ENCODE results near the gene FSHR. TPM values are rescaled to one million over a fixed set of nuclear protein-coding genes. Genes with fewer than 3 reads are reported as not detected.

FSHR gene
- total and polyA plus RNA-seq, 2 experiments from 2014 or later, result not detected

DNA sequence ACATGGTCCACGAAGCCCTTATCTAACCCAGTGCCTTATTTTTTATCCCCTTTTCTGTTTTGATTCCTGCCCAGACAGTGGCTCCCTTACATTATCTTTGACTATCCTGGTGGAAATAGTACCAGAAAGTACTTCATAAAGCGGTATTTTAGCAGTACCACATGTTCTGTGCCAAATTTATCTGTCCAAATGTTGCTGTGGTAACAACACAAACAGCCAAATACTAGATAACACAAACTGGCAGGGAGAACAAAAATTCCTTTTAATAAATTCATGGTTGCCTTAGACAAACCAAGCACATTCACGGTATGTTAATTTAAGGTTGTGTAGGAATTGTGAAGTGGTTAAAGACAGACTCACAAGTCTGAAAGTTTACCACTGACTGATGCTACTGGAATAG is 210.9 kb downstream of the FSHR start (continued):
- TF ChIP-seq, protein P1, sequence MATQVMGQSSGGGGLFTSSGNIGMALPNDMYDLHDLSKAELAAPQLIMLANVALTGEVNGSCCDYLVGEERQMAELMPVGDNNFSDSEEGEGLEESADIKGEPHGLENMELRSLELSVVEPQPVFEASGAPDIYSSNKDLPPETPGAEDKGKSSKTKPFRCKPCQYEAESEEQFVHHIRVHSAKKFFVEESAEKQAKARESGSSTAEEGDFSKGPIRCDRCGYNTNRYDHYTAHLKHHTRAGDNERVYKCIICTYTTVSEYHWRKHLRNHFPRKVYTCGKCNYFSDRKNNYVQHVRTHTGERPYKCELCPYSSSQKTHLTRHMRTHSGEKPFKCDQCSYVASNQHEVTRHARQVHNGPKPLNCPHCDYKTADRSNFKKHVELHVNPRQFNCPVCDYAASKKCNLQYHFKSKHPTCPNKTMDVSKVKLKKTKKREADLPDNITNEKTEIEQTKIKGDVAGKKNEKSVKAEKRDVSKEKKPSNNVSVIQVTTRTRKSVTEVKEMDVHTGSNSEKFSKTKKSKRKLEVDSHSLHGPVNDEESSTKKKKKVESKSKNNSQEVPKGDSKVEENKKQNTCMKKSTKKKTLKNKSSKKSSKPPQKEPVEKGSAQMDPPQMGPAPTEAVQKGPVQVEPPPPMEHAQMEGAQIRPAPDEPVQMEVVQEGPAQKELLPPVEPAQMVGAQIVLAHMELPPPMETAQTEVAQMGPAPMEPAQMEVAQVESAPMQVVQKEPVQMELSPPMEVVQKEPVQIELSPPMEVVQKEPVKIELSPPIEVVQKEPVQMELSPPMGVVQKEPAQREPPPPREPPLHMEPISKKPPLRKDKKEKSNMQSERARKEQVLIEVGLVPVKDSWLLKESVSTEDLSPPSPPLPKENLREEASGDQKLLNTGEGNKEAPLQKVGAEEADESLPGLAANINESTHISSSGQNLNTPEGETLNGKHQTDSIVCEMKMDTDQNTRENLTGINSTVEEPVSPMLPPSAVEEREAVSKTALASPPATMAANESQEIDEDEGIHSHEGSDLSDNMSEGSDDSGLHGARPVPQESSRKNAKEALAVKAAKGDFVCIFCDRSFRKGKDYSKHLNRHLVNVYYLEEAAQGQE (IDR thresholded peaks at IDR 0.05; ENCODE audit: unreplicated experiment), result no peak

DNA sequence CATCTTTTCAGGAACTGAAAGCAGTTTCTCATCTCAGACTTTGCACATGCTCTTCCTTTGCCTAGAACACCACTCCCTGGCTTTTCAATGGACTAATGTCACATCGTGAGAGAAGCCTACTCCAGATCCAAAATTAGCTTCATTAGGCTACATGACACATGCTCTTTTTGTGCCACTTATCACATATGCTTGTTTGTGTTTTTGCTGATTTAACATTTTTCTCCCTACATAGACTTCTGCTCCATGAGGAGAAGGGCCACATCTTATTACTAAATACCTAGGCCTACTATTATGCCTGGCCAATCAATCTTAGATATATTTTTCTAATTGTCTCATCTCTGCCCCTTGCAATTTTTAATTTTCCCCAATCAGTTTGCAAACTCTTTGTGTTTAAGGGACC is 212.4 kb downstream of the FSHR start:
- Mint-ChIP-seq H3K36me3 (ENCODE audit: low read depth) (no peaks in the 10 kb centered on the region), H3K27me3 (ENCODE audit: insufficient read depth, low read depth, poor library complexity) (no peaks in the 10 kb centered on the region), H3K9me3 (no peaks in the 10 kb centered on the region; the same call in 2 of the 3 replicates), H3K27ac (peak overlapping the region; percentile 61), H3K4me1 (peaks cover 11% of the 10 kb centered on the region), H3K4me3 (no peak overlapping the region)
- no peak for TF ChIP-seq ZNF331 (CRISPR knock-in tag; IDR thresholded peaks at IDR 0.05; ENCODE audit: low read depth)
- TF ChIP-seq, protein P1 (IDR thresholded peaks at IDR 0.05; ENCODE audit: unreplicated experiment), result no peak
- H3K4me3 ChIP-seq, result no peak overlapping the region
- no peaks in the 10 kb centered on the region for H4K20me1 ChIP-seq (replicated peaks; ENCODE audit: insufficient read depth)
- H2AFZ ChIP-seq, result peak overlapping the region; percentile 19; the same call in 1 of the 2 replicates
- H3K36me3 ChIP-seq (ENCODE audit: insufficient read depth), result no peaks in the 10 kb centered on the region
- H3K79me2 ChIP-seq (replicated peaks; ENCODE audit: insufficient read depth), result no peaks in the 10 kb centered on the region
- no peaks in the 10 kb centered on the region for H3K27me3 ChIP-seq (ENCODE audit: insufficient read depth)
- H3K27ac ChIP-seq (ENCODE audit: low read depth), result no peak overlapping the region
- DNase-seq (ENCODE audit: low spot score) (no peak), ATAC-seq (no peak)
- H3F3A ChIP-seq (replicated peaks; ENCODE audit: low read depth), result no peaks in the 10 kb centered on the region
- H3K4me1 ChIP-seq (ENCODE audit: insufficient read depth), result no peaks in the 10 kb centered on the region
- H3K9me2 ChIP-seq (ENCODE audit: insufficient read depth), result no peaks in the 10 kb centered on the region
- H3K4me2 ChIP-seq, result no peak overlapping the region

DNA sequence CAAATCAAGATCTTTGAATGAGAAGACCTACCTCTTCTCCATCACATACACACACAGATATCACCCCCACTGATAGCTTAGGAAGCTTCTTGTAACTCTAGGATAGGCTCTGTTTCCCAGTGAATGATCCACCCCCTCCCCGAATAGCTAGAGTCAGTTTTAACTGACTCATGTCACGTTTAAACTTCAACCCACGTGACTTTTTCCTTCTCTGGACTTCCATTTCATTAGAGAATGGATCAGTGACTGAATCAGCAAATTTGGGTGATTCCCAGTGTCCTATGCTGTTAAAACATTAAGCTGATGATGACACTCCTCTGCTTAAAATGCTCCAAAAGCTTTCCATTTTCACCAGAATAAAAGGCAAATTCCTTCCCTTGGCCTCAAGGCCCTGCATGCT is 212.9 kb downstream of the FSHR start:
- Histone ChIP-seq H3K27ac (ENCODE audit: low read depth) (no peak overlapping the region), H3K79me2 (replicated peaks; ENCODE audit: insufficient read depth) (no peaks in the 10 kb centered on the region), H4K20me1 (replicated peaks; ENCODE audit: insufficient read depth) (no peaks in the 10 kb centered on the region), H3K4me1 (ENCODE audit: insufficient read depth) (no peaks in the 10 kb centered on the region), H3K9me2 (ENCODE audit: insufficient read depth) (no peaks in the 10 kb centered on the region), H3K36me3 (ENCODE audit: insufficient read depth) (no peaks in the 10 kb centered on the region), H3K4me2 (no peak overlapping the region), H3K27me3 (ENCODE audit: insufficient read depth) (no peaks in the 10 kb centered on the region), H2AFZ (peak overlapping the region; percentile 19; the same call in 1 of the 2 replicates), H3K4me3 (no peak overlapping the region), H3F3A (replicated peaks; ENCODE audit: low read depth) (no peaks in the 10 kb centered on the region)
- Mint-ChIP-seq H3K4me1 (peaks cover 10% of the 10 kb centered on the region), H3K36me3 (ENCODE audit: low read depth) (no peaks in the 10 kb centered on the region), H3K9me3 (no peaks in the 10 kb centered on the region; the same call in 2 of the 3 replicates), H3K27ac (peak overlapping the region; percentile 61), H3K4me3 (no peak overlapping the region), H3K27me3 (ENCODE audit: insufficient read depth, low read depth, poor library complexity) (no peaks in the 10 kb centered on the region)
- DNase-seq (ENCODE audit: low spot score) (no peak), ATAC-seq (no peak)
- TF ChIP-seq POLR2AphosphoS5 (IDR thresholded peaks at IDR 0.05; ENCODE audit: low read depth), result no peak
- TF ChIP-seq JUNB (IDR thresholded peaks at IDR 0.05; ENCODE audit: unreplicated experiment), result no peak
- TF ChIP-seq EZH2phosphoT487 (IDR thresholded peaks at IDR 0.05; ENCODE audit: unreplicated experiment), result no peak
